ENCODE results near the gene SGMS1. TPM values are rescaled to one million over a fixed set of nuclear protein-coding genes. Genes with fewer than 3 reads are reported as not detected.

SGMS1 gene
- total RNA-seq, 6 experiments from 2014 or later = 13.6 to 49.8 (median 20.0) TPM

DNA sequence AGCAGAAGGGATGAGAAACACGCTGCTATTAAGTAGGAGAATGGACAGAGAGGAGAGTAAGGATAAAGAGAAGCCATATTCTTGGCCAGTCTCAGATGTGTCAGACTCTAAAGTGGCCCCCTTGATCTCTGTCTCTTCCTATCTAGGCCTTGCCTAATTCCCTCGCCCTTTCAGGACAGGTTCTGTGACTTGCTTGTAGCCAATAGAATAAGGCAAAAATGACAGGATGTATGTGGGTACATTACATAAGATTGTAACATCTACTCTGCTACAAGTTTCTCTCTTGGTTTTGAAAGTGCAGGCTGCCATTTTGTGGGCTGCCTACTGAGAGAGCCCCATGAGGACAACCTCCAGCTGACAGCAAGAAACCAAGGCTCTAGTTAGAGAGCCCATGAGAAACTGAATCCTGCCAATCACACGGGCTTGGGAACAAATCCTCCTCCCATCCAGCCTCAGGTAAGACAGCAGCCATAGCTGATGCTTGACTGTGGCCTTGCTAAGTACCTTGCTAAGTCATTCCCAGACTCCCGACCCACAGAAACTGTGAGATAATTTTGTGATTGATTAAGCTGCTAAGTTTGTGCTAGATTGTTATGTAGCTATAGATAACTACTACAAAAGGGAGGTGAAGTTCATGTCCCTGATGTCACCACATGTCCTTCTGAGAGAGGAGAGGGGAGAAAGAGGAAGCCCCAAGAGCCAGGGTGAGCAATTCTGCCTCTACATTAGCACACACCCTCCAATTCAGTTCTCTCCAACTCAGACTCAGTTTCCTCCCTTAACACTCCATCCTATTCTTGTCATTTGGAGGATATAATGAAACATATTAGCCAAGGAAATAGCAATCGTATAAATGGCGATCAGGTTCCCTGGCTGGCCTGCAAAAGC lies 185.5 kb downstream of the SGMS1 start:
- Histone ChIP-seq H3K4me3 (no peak overlapping the region), H3K27ac (no peak overlapping the region), H3K36me3 (no peaks in the 10 kb centered on the region), H3K4me1 (no peaks in the 10 kb centered on the region), H3K9me3 (no peaks in the 10 kb centered on the region), H3K27me3 (no peaks in the 10 kb centered on the region)
- TF ChIP-seq, protein P1, sequence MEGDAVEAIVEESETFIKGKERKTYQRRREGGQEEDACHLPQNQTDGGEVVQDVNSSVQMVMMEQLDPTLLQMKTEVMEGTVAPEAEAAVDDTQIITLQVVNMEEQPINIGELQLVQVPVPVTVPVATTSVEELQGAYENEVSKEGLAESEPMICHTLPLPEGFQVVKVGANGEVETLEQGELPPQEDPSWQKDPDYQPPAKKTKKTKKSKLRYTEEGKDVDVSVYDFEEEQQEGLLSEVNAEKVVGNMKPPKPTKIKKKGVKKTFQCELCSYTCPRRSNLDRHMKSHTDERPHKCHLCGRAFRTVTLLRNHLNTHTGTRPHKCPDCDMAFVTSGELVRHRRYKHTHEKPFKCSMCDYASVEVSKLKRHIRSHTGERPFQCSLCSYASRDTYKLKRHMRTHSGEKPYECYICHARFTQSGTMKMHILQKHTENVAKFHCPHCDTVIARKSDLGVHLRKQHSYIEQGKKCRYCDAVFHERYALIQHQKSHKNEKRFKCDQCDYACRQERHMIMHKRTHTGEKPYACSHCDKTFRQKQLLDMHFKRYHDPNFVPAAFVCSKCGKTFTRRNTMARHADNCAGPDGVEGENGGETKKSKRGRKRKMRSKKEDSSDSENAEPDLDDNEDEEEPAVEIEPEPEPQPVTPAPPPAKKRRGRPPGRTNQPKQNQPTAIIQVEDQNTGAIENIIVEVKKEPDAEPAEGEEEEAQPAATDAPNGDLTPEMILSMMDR (IDR thresholded peaks at IDR 0.05) = no peak
- no peak for TF ChIP-seq POLR2A (IDR thresholded peaks at IDR 0.05)
- DNase-seq = no peak
- intact Hi-C loops (cut with DNase I) = no loop called here
- 100% methylated on average over 4 of the region's 6 CpGs for WGBS (ENCODE audit: insufficient coverage, low coverage, low lambda C conversion rate, missing lambda C conversion rate)
- ATAC-seq = no peak

DNA sequence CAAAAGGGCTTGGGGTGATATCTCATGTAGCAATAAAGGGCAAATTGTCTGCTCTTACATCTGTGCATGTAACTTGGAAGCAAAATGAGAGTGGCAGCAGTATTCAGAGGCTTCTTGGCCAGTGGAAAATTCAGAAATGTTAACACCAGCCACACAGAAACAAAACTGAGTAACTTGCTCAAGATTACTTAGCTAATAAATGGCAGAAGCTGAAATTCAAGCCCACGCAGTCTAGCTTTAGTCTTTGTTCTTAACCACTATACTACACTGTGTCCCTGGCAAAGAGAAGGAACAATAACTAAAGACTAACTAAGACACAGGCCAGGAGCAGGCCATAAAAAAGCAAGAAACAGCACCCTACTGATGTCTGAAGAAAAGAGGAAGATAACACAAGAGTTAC lies 186.5 kb downstream of the SGMS1 start:
- Histone ChIP-seq H3K9me3 (no peaks in the 10 kb centered on the region), H3K36me3 (no peaks in the 10 kb centered on the region), H3K27me3 (no peaks in the 10 kb centered on the region), H3K27ac (no peak overlapping the region), H3K4me1 (no peaks in the 10 kb centered on the region), H3K4me3 (no peak overlapping the region)
- WGBS (ENCODE audit: insufficient coverage, low coverage, low lambda C conversion rate, missing lambda C conversion rate) = 82% methylated on average over 1 of the region's 1 CpG
- intact Hi-C loops (cut with DNase I) = no loop called here
- DNase-seq = no peak
- peak in 1 of 4 donors; percentile 32 for ATAC-seq
- no peak for TF ChIP-seq POLR2A (IDR thresholded peaks at IDR 0.05)
- TF ChIP-seq, protein P1 (IDR thresholded peaks at IDR 0.05) = no peak

GRCh38 chr10:50436805-50437204 lies 187.0 kb downstream of the SGMS1 start:
- intact Hi-C loops (cut with DNase I) = no loop called here
- Histone ChIP-seq H3K4me3 (no peak overlapping the region), H3K4me1 (peaks cover 0 to 2% (median under 1%) of the 10 kb centered on the region in 4 donors), H3K27me3 (no peaks in the 10 kb centered on the region), H3K27ac (no peak overlapping the region), H3K9me3 (no peaks in the 10 kb centered on the region), H3K36me3 (no peaks in the 10 kb centered on the region)
- 100% methylated on average over 2 of the region's 4 CpGs for WGBS (ENCODE audit: insufficient coverage, low coverage, low lambda C conversion rate, missing lambda C conversion rate)
- no peak for TF ChIP-seq POLR2A (IDR thresholded peaks at IDR 0.05)
- TF ChIP-seq, protein P1 (IDR thresholded peaks at IDR 0.05) = no peak
- DNase-seq (no peak), ATAC-seq (no peak)

DNA sequence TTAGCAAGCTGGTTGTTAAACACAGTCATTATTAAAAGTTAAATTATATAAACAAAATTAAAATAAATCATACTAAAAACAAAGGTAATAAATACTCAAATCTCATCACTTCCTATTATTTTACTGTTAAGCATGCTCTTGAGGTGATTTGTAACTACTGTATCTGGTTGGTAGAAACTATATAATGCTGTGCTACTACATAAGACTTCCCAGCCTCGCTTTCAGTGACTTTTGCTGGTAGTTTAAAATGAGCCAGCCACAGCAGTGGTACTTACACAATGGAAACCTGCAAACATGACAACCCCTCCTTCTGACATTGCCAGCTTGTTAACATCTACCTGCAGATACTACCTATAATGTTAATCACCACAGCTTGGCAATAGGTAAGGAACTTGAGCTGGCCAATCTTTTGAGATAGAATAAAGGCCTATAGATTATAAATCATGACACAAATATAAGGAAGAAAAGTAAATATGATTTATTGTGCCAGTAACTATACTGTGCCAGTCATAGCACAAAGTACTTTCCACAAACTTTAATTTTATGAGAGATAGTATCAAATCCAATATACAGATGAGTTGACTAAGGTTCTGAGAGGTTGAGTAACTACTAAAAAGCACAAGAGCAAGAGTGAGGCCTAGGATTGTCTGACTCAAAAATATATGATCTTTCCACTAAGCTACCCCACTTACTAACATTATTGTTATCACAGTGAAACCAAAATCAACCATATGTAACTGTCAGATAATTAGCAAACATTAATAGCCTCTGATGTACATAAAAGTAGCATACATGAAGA lies 191.3 kb downstream of the SGMS1 start:
- Histone ChIP-seq H3K27ac (no peak overlapping the region), H3K9me3 (peaks cover 0 to 2% (median 0%) of the 10 kb centered on the region in 4 donors), H3K4me1 (peaks cover 0 to 11% (median 6%) of the 10 kb centered on the region in 4 donors), H3K27me3 (no peaks in the 10 kb centered on the region), H3K4me3 (no peak overlapping the region), H3K36me3 (no peaks in the 10 kb centered on the region)
- ATAC-seq (no peak), DNase-seq (no peak)
- TF ChIP-seq, protein P1 (IDR thresholded peaks at IDR 0.05) = no peak
- intact Hi-C loops (cut with DNase I) = no loop called here
- 67% methylated on average over 1 of the region's 1 CpG for WGBS (ENCODE audit: insufficient coverage, low coverage, low lambda C conversion rate, missing lambda C conversion rate)
